ENCODE results near the gene ADCY6.
"Not testable (repeated sequence)": the region's sequence is repeated elsewhere in the genome, so short reads cannot be mapped to it uniquely, and the experiment has no call there.

The ADCY6 gene

DNA sequence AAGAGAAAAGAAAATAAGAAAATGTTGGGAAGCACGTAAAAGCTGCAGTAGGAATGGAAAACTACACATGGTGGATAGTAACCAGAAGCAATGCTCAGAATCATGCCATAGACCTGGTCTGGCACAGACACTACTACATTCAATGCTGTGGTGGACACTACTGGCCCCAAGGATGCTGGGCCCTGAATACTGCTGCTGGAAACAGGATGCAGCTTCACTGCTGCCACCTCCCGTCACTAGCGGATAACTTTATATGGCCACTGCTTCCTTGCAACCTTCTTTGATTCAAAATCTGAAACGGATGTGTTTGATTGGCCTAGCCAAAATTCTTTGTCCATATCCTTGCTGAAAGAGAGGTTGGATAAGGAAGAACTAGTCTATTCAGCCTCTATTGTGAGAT lies 30.7 kb downstream of the ADCY6 start:
- DNase-seq: no peak
- no peak overlapping the region for H3K27ac ChIP-seq (ENCODE audit: insufficient read depth, low read length, poor library complexity, severe bottlenecking)
- H3K27me3 ChIP-seq (replicated peaks; ENCODE audit: control insufficient read depth, insufficient read depth, low read length, poor library complexity, severe bottlenecking): no peaks in the 10 kb centered on the region
- H3K36me3 ChIP-seq (ENCODE audit: control insufficient read depth, insufficient read depth, low read length): no peaks in the 10 kb centered on the region
- no peak overlapping the region for H3K4me3 ChIP-seq (ENCODE audit: insufficient read depth, low read depth, low read length, poor library complexity, severe bottlenecking)
- H3K9me3 ChIP-seq (ENCODE audit: control insufficient read depth, low read length): no peaks in the 10 kb centered on the region
- no peaks in the 10 kb centered on the region for H3K4me1 ChIP-seq (ENCODE audit: control insufficient read depth, insufficient read depth, low read length, poor library complexity, severe bottlenecking)

- Histone ChIP-seq H3K4me1 (ENCODE audit: control insufficient read depth, insufficient read depth, low read length, poor library complexity, severe bottlenecking) (no peaks in the 10 kb centered on the region), H3K4me3 (ENCODE audit: insufficient read depth, low read depth, low read length, poor library complexity, severe bottlenecking) (no peak overlapping the region), H3K9me3 (ENCODE audit: control insufficient read depth, low read length) (no peaks in the 10 kb centered on the region), H3K27me3 (replicated peaks; ENCODE audit: control insufficient read depth, insufficient read depth, low read length, poor library complexity, severe bottlenecking) (no peaks in the 10 kb centered on the region), H3K36me3 (ENCODE audit: control insufficient read depth, insufficient read depth, low read length) (no peaks in the 10 kb centered on the region), H3K27ac (ENCODE audit: insufficient read depth, low read length, poor library complexity, severe bottlenecking) (no peak overlapping the region)
- DNase-seq: no peak
These were observed 38.0 kb downstream of the ADCY6 start for GRCh38 chr12:48750769-48751356.

GRCh38 chr12:48750215-48750614 lies 38.7 kb downstream of the ADCY6 start:
- no peak overlapping the region for H3K4me3 ChIP-seq (ENCODE audit: insufficient read depth, low read depth, low read length, poor library complexity, severe bottlenecking)
- H3K27me3 ChIP-seq (replicated peaks; ENCODE audit: control insufficient read depth, insufficient read depth, low read length, poor library complexity, severe bottlenecking): no peaks in the 10 kb centered on the region
- H3K4me1 ChIP-seq (ENCODE audit: control insufficient read depth, insufficient read depth, low read length, poor library complexity, severe bottlenecking): no peaks in the 10 kb centered on the region
- no peaks in the 10 kb centered on the region for H3K9me3 ChIP-seq (ENCODE audit: control insufficient read depth, low read length)
- DNase-seq: no peak
- H3K27ac ChIP-seq (ENCODE audit: insufficient read depth, low read length, poor library complexity, severe bottlenecking): no peak overlapping the region
- H3K36me3 ChIP-seq (ENCODE audit: control insufficient read depth, insufficient read depth, low read length): no peaks in the 10 kb centered on the region

DNA sequence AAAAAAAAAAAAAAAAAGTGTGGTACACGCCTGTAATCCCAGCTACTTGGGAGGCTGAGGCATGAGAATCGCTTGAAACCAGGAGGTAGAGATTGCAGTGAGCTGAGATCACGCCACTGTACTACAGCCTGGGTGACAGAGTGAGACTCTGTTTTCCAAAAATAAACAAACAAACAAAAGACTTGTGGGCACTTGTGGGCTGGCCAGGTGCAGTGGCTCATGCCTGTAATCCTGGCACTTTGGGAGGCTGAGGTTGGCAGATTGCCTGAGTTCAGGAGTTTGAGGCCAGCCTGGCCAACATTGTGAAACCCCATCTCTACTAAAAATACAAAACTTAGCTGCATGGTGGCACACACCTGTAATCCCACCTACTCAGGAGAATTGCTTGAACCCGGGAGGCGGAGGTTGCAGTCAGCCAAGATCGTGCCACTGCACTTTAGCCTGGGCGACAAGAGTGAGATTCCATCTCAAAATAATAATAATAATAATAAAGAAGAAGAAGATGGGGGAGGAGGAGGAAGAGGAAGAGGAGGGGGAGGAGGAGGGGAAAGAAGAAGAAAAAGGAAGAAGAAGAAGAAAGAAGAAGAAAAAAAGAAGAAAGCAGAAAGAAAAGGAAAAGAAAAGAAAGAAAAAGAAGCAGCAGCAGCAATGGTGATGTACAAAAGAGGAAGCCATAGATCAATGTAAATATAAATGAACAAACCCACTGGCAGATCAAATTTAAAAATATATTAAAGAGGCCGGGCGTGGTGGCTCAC lies 44.5 kb downstream of the ADCY6 start:
- no peaks in the 10 kb centered on the region for H3K36me3 ChIP-seq (ENCODE audit: control insufficient read depth, insufficient read depth, low read length)
- no peak for DNase-seq
- H3K27me3 ChIP-seq (replicated peaks; ENCODE audit: control insufficient read depth, insufficient read depth, low read length, poor library complexity, severe bottlenecking): no peaks in the 10 kb centered on the region
- no peaks in the 10 kb centered on the region for H3K9me3 ChIP-seq (ENCODE audit: control insufficient read depth, low read length)
- H3K27ac ChIP-seq (ENCODE audit: insufficient read depth, low read length, poor library complexity, severe bottlenecking): no peak overlapping the region
- no peak overlapping the region for H3K4me3 ChIP-seq (ENCODE audit: insufficient read depth, low read depth, low read length, poor library complexity, severe bottlenecking)
- H3K4me1 ChIP-seq (ENCODE audit: control insufficient read depth, insufficient read depth, low read length, poor library complexity, severe bottlenecking): no peaks in the 10 kb centered on the region

- H3K27me3 ChIP-seq (replicated peaks; ENCODE audit: control insufficient read depth, insufficient read depth, low read length, poor library complexity, severe bottlenecking): no peaks in the 10 kb centered on the region
These were observed 49.1 kb downstream of the ADCY6 start for GRCh38 chr12:48739618-48740269.

GRCh38 chr12:48736456-48736855 lies 52.4 kb downstream of the ADCY6 start:
- H3K27ac ChIP-seq (ENCODE audit: insufficient read depth, low read length, poor library complexity, severe bottlenecking): no peak overlapping the region
- H3K4me1 ChIP-seq (ENCODE audit: control insufficient read depth, insufficient read depth, low read length, poor library complexity, severe bottlenecking): no peaks in the 10 kb centered on the region
- no peak overlapping the region for H3K4me3 ChIP-seq (ENCODE audit: insufficient read depth, low read depth, low read length, poor library complexity, severe bottlenecking)
- H3K9me3 ChIP-seq (ENCODE audit: control insufficient read depth, low read length): no peaks in the 10 kb centered on the region
- no peak for DNase-seq
- H3K36me3 ChIP-seq (ENCODE audit: control insufficient read depth, insufficient read depth, low read length): no peaks in the 10 kb centered on the region
- no peaks in the 10 kb centered on the region for H3K27me3 ChIP-seq (replicated peaks; ENCODE audit: control insufficient read depth, insufficient read depth, low read length, poor library complexity, severe bottlenecking)

More at GRCh38 chr12:48739618-48740269, 49.1 kb downstream of the ADCY6 start:
- H3K36me3 ChIP-seq (ENCODE audit: control insufficient read depth, insufficient read depth, low read length): no peaks in the 10 kb centered on the region
- H3K27ac ChIP-seq (ENCODE audit: insufficient read depth, low read length, poor library complexity, severe bottlenecking): no peak overlapping the region
- no peaks in the 10 kb centered on the region for H3K4me1 ChIP-seq (ENCODE audit: control insufficient read depth, insufficient read depth, low read length, poor library complexity, severe bottlenecking)
- H3K9me3 ChIP-seq (ENCODE audit: control insufficient read depth, low read length): no peaks in the 10 kb centered on the region
- no peak for DNase-seq
- H3K4me3 ChIP-seq (ENCODE audit: insufficient read depth, low read depth, low read length, poor library complexity, severe bottlenecking): no peak overlapping the region

DNA sequence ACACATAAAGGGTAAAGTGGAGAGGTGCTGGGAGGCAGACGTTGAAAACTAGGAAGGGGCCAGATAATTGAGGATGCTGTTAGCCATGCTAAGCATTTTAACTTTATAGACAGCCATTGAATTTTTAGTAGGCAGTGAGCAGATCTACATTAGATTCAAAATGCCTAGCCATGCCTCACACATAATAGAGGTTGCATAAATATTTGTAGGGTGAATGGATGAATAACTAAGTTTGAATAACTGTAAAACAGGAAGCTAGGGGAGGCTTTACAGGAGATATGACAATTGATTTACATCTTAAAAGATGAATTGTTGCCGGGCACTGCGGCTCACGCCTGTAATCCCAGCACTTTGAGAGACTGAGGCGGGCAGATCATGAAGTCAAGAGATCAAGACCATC lies 60.1 kb downstream of the ADCY6 start:
- no peak for DNase-seq
- Histone ChIP-seq H3K9me3 (ENCODE audit: control insufficient read depth, low read length) (no peaks in the 10 kb centered on the region), H3K4me3 (ENCODE audit: insufficient read depth, low read depth, low read length, poor library complexity, severe bottlenecking) (no peak overlapping the region), H3K4me1 (ENCODE audit: control insufficient read depth, insufficient read depth, low read length, poor library complexity, severe bottlenecking) (no peaks in the 10 kb centered on the region), H3K27ac (ENCODE audit: insufficient read depth, low read length, poor library complexity, severe bottlenecking) (no peak overlapping the region), H3K27me3 (replicated peaks; ENCODE audit: control insufficient read depth, insufficient read depth, low read length, poor library complexity, severe bottlenecking) (no peaks in the 10 kb centered on the region), H3K36me3 (ENCODE audit: control insufficient read depth, insufficient read depth, low read length) (no peaks in the 10 kb centered on the region)

GRCh38 chr12:48720737-48721136 lies 68.2 kb downstream of the ADCY6 start:
- H3K36me3 ChIP-seq (ENCODE audit: control insufficient read depth, insufficient read depth, low read length); H3K4me3 ChIP-seq (ENCODE audit: insufficient read depth, low read depth, low read length, poor library complexity, severe bottlenecking); H3K27ac ChIP-seq (ENCODE audit: insufficient read depth, low read length, poor library complexity, severe bottlenecking); H3K4me1 ChIP-seq (ENCODE audit: control insufficient read depth, insufficient read depth, low read length, poor library complexity, severe bottlenecking); H3K9me3 ChIP-seq (ENCODE audit: control insufficient read depth, low read length); DNase-seq; H3K27me3 ChIP-seq (replicated peaks; ENCODE audit: control insufficient read depth, insufficient read depth, low read length, poor library complexity, severe bottlenecking): not testable (repeated sequence)

GRCh38 chr12:48720171-48720570 lies 68.7 kb downstream of the ADCY6 start:
- not testable (repeated sequence) for DNase-seq; H3K9me3 ChIP-seq (ENCODE audit: control insufficient read depth, low read length); H3K4me3 ChIP-seq (ENCODE audit: insufficient read depth, low read depth, low read length, poor library complexity, severe bottlenecking); H3K27me3 ChIP-seq (replicated peaks; ENCODE audit: control insufficient read depth, insufficient read depth, low read length, poor library complexity, severe bottlenecking); H3K4me1 ChIP-seq (ENCODE audit: control insufficient read depth, insufficient read depth, low read length, poor library complexity, severe bottlenecking); H3K27ac ChIP-seq (ENCODE audit: insufficient read depth, low read length, poor library complexity, severe bottlenecking); H3K36me3 ChIP-seq (ENCODE audit: control insufficient read depth, insufficient read depth, low read length)

GRCh38 chr12:48719002-48719401 lies 69.9 kb downstream of the ADCY6 start:
- H3K27ac ChIP-seq (ENCODE audit: insufficient read depth, low read length, poor library complexity, severe bottlenecking); DNase-seq; H3K9me3 ChIP-seq (ENCODE audit: control insufficient read depth, low read length); H3K4me3 ChIP-seq (ENCODE audit: insufficient read depth, low read depth, low read length, poor library complexity, severe bottlenecking); H3K36me3 ChIP-seq (ENCODE audit: control insufficient read depth, insufficient read depth, low read length); H3K27me3 ChIP-seq (replicated peaks; ENCODE audit: control insufficient read depth, insufficient read depth, low read length, poor library complexity, severe bottlenecking): not testable (repeated sequence)
- peaks cover 14% of the 10 kb centered on the region for H3K4me1 ChIP-seq (ENCODE audit: control insufficient read depth, insufficient read depth, low read length, poor library complexity, severe bottlenecking)
